ENCODE results near the gene MYEOV. TPM values are rescaled to one million over a fixed set of nuclear protein-coding genes. Genes with fewer than 3 reads are reported as not detected.

MYEOV gene
- total RNA-seq, 1 experiment from 2014 or later, result 0.52 TPM

DNA sequence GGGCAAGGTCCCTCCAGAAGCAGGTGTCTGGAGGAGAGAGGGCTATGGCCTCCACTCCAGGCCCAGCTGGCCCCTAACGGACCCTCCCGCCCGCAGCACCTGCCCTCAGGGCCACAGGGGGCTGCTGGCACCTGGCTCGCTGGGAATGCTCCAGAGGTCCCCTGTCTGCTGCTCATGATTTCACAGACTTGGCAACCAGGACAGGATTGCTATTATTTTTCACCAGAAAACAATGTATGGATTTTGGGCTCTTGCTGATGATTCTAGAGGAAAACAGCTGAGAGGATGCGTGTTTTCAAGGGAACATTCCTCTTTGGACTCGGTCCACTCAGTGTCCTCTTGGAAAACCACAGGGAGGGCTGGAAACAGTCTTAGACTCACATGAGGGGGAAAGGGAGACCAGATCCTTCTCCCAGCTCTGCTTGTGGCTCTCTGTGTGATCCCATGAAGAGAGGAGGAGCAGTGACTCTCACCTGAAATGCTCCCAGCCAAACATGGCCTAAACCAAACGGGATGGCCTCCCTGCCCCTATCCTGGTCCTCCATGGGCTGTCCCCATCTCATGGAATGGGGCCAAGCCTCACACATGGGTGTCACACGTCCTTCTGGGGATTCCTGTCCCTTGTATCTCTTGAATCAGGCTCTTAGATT is 15.8 kb downstream of the MYEOV start:
- peak in 1 of 2 experiments; percentile 19 for DNase-seq
- ChIA-PET POLR2A (no interaction called here), CTCF (interaction anchor here (0.6 kb wide), 1 partner anchor 830 kb away, joined by 3 read pairs; no protein-coding TSS in a partner anchor)
- Mint-ChIP-seq H3K4me3 (ENCODE audit: unreplicated experiment) (no peak overlapping the region), H3K27ac (ENCODE audit: unreplicated experiment) (no peak overlapping the region), H3K9me3 (ENCODE audit: unreplicated experiment) (no peaks in the 10 kb centered on the region), H3K27me3 (ENCODE audit: insufficient read depth, unreplicated experiment) (no peaks in the 10 kb centered on the region), H3K36me3 (ENCODE audit: insufficient read depth, unreplicated experiment) (no peaks in the 10 kb centered on the region), H3K4me1 (ENCODE audit: low read depth, unreplicated experiment) (no peaks in the 10 kb centered on the region)
- intact Hi-C loops (cut with micrococcal nuclease; ENCODE audit: unreplicated experiment), result no loop called here
- TF ChIP-seq CTCF (IDR thresholded peaks at IDR 0.05; ENCODE audit: insufficient read depth in 1 of 2, low read depth in 1 of 2, low read length in 1 of 2, severe bottlenecking in 1 of 2, unreplicated experiment in 1 of 2), result no peak
- Histone ChIP-seq H3K4me1 (no peaks in the 10 kb centered on the region), H3K36me3 (ENCODE audit: control insufficient read depth, insufficient read depth, low read length) (no peaks in the 10 kb centered on the region), H3K4me3 (ENCODE audit: low read depth, low read length) (no peak overlapping the region), H3K27me3 (replicated peaks; ENCODE audit: control insufficient read depth, insufficient read depth, low read length) (no peaks in the 10 kb centered on the region), H3K9me3 (no peaks in the 10 kb centered on the region)
- BruUV-seq (replicated peaks), result no TSS peak

GRCh38 chr11:69310351-69310750 is 16.4 kb downstream of the MYEOV start:
- ChIA-PET POLR2A (no interaction called here), CTCF (interaction anchor here (0.6 kb wide), 1 partner anchor 830 kb away, joined by 3 read pairs; no protein-coding TSS in a partner anchor)
- BruUV-seq (replicated peaks), result no TSS peak
- Mint-ChIP-seq H3K9me3 (ENCODE audit: unreplicated experiment) (no peaks in the 10 kb centered on the region), H3K27me3 (ENCODE audit: insufficient read depth, unreplicated experiment) (no peaks in the 10 kb centered on the region), H3K4me1 (ENCODE audit: low read depth, unreplicated experiment) (no peaks in the 10 kb centered on the region), H3K27ac (ENCODE audit: unreplicated experiment) (no peak overlapping the region), H3K36me3 (ENCODE audit: insufficient read depth, unreplicated experiment) (no peaks in the 10 kb centered on the region), H3K4me3 (ENCODE audit: unreplicated experiment) (no peak overlapping the region)
- peak in 1 of 2 experiments; percentile 30 for DNase-seq
- no peaks in the 10 kb centered on the region for H3K9me3 ChIP-seq
- no peaks in the 10 kb centered on the region for H3K4me1 ChIP-seq
- intact Hi-C loops (cut with micrococcal nuclease; ENCODE audit: unreplicated experiment), result no loop called here
- no peak overlapping the region for H3K4me3 ChIP-seq (ENCODE audit: low read depth, low read length)
- TF ChIP-seq CTCF (IDR thresholded peaks at IDR 0.05; ENCODE audit: insufficient read depth in 1 of 2, low read depth in 1 of 2, low read length in 1 of 2, severe bottlenecking in 1 of 2, unreplicated experiment in 1 of 2), result no peak
- no peaks in the 10 kb centered on the region for H3K36me3 ChIP-seq (ENCODE audit: control insufficient read depth, insufficient read depth, low read length)
- no peaks in the 10 kb centered on the region for H3K27me3 ChIP-seq (replicated peaks; ENCODE audit: control insufficient read depth, insufficient read depth, low read length)

DNA sequence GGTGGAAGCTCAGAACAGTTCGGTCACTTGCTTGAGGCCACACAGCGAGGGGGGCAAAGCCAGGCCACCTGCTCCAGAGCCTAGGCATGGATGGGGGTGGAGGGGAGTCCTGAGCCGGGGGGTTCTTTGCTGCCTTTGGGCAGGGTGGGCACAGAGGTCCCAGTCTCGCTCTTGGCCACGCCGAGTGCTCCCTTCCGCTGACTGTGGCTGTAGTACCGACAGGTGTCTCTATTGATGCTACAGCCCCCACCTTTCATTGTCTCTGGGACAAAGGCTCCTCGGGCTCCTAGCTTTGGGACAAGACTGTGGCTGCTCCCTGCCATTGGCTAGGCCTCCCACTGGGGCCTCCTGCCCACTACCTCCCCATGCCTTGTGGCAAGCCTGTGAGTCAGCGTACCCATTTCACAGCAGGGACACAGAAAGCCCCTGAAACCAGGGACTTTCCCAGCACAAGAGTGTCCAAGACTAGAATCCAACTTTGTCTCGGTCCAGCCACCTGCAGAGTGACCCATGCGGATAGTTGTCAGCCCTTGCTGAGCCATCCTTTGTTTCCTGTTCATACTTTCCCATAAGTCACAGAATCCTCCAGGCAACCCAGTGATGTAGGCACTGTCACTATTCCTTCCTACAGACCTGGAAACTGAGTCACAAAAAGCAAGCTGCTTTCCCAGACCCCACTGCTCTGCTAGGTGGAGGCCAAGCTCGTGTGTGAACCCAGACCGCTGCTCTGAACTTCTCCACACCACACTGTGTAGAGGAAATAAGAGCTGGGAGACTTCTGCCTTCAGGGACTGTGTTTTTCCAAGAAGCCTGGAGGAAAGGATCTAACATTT is 17.2 kb downstream of the MYEOV start:
- CTCF ChIA-PET, result no interaction called here
- POLR2A ChIA-PET, result no interaction called here

More for the DNA sequence above, 17.2 kb downstream of the MYEOV start:
- TF ChIP-seq CTCF (IDR thresholded peaks at IDR 0.05; ENCODE audit: insufficient read depth in 1 of 2, low read depth in 1 of 2, low read length in 1 of 2, severe bottlenecking in 1 of 2, unreplicated experiment in 1 of 2), result no peak
- Histone ChIP-seq H3K4me3 (ENCODE audit: low read depth, low read length) (no peak overlapping the region), H3K4me1 (no peaks in the 10 kb centered on the region), H3K27me3 (replicated peaks; ENCODE audit: control insufficient read depth, insufficient read depth, low read length) (no peaks in the 10 kb centered on the region), H3K36me3 (ENCODE audit: control insufficient read depth, insufficient read depth, low read length) (no peaks in the 10 kb centered on the region), H3K9me3 (no peaks in the 10 kb centered on the region)
- intact Hi-C loops (cut with micrococcal nuclease; ENCODE audit: unreplicated experiment), result no loop called here
- Mint-ChIP-seq H3K27ac (ENCODE audit: unreplicated experiment) (no peak overlapping the region), H3K4me1 (ENCODE audit: low read depth, unreplicated experiment) (no peaks in the 10 kb centered on the region), H3K4me3 (ENCODE audit: unreplicated experiment) (no peak overlapping the region), H3K27me3 (ENCODE audit: insufficient read depth, unreplicated experiment) (no peaks in the 10 kb centered on the region), H3K9me3 (ENCODE audit: unreplicated experiment) (no peaks in the 10 kb centered on the region), H3K36me3 (ENCODE audit: insufficient read depth, unreplicated experiment) (no peaks in the 10 kb centered on the region)
- peak in 1 of 2 experiments; percentile 26 for DNase-seq
- BruUV-seq (replicated peaks), result no TSS peak

All from Caco-2 (cell line).